ENCODE results near the gene TRMT11.

Gene TRMT11

GRCh38 chr6:125951323-125951722 is 35.0 kb upstream of the TRMT11 start:
- DNase-seq (ENCODE audit: low read depth), result no peak
- TF ChIP-seq, protein P1, sequence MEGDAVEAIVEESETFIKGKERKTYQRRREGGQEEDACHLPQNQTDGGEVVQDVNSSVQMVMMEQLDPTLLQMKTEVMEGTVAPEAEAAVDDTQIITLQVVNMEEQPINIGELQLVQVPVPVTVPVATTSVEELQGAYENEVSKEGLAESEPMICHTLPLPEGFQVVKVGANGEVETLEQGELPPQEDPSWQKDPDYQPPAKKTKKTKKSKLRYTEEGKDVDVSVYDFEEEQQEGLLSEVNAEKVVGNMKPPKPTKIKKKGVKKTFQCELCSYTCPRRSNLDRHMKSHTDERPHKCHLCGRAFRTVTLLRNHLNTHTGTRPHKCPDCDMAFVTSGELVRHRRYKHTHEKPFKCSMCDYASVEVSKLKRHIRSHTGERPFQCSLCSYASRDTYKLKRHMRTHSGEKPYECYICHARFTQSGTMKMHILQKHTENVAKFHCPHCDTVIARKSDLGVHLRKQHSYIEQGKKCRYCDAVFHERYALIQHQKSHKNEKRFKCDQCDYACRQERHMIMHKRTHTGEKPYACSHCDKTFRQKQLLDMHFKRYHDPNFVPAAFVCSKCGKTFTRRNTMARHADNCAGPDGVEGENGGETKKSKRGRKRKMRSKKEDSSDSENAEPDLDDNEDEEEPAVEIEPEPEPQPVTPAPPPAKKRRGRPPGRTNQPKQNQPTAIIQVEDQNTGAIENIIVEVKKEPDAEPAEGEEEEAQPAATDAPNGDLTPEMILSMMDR (IDR thresholded peaks at IDR 0.05; ENCODE audit: low read length, missing control alignments), result no peak

DNA sequence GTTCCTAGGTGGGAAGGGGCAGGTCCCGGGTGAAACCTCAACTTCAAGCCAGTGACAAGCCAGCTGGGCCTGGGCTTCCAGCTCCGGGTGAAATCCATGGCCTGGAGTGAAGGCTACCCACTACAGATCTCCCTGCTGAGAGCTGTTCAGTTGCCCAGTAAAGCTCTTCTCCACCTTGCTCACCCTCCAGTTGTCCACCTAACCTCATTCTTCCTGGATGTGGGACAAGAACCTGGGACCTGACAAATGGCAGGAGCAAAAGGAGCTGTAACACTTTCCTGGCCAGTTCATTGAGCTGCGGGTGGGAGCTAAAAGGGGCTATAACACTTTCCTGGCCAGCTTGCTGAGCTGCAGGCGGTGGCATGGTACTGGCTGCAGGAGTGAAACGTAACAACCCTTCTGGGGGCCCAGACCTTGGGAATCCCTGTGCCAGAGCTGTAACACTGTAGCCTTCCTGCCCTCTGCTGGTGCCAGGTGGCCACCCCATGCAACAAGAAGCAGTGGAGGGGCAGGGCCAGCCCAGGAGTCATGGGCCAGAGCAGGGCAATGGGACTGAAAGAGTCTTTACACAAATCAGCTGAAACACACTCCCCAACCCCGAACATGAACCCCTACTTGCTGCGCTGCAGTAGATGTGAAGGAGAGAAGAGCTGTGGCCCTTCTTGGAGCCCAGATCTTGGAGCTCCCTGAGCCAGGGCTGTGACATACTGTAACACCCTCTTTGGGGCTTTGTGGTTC is 33.4 kb upstream of the TRMT11 start:
- TF ChIP-seq, protein P1 (IDR thresholded peaks at IDR 0.05; ENCODE audit: low read length, missing control alignments), result peak; percentile 37
- H3K4me3 ChIP-seq (replicated peaks; ENCODE audit: low read depth, low read length), result no peak overlapping the region
- DNase-seq (ENCODE audit: low read depth), result peak; percentile 48

More at GRCh38 chr6:125951323-125951722, 35.0 kb upstream of the TRMT11 start:
- H3K4me3 ChIP-seq (replicated peaks; ENCODE audit: low read depth, low read length), result no peak overlapping the region

GRCh38 chr6:125953502-125953875 is 32.9 kb upstream of the TRMT11 start:
- no peak overlapping the region for H3K4me3 ChIP-seq (replicated peaks; ENCODE audit: low read depth, low read length)
- TF ChIP-seq, protein P1 (IDR thresholded peaks at IDR 0.05; ENCODE audit: low read length, missing control alignments), result no peak
- DNase-seq (ENCODE audit: low read depth), result no peak

DNA sequence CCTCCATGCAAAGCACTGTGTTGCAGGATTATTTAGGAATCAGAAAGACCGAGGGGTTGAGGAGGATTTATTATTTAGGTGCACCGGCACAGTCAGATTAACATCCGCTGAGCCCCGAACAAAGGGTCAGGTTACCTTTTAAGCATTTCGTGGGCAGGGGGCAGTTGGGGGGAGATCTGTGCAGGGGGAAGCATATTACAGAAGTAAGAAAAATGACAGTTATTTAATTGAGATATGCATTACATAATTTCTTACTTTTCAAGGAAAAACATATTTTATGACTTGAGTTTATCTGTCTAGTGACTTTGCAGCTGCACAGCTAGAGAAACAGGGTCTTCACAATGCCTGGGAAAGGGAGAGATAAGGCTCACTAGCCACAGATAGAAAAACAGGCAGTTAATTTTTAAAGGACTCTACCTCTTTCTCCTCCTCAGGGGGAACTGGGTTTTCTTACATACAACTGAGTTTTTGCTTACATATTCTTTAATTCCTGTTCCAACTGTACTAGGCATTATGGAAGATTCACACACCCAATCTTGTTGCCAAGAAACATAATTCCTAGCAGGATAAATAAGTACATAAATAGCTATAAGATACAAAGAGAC is 31.5 kb upstream of the TRMT11 start:
- no peak for DNase-seq (ENCODE audit: low read depth)
- TF ChIP-seq, protein P1 (IDR thresholded peaks at IDR 0.05; ENCODE audit: low read length, missing control alignments), result no peak
- no peak overlapping the region for H3K4me3 ChIP-seq (replicated peaks; ENCODE audit: low read depth, low read length)

DNA sequence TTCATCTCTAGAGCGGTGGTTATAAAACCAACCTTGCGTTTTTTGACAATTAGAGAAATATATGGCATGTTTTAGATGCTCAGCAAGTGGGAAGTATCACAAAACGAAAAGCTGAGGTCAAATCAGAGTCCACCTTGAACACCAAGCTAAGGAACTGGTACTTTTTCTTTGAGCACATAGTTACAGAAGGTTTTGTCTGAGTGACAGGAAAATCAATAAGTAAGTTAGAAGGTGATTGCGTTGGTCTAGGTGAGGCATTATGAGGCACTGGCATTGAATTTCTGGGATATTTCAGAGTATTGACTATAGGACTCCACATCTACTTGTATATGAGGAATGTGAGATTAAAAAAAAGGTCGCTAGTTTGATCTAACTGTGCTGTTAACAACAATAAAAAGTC is 30.4 kb upstream of the TRMT11 start:
- no peak for DNase-seq (ENCODE audit: low read depth)
- peak overlapping the region; percentile 74 for H3K4me3 ChIP-seq (replicated peaks; ENCODE audit: low read depth, low read length)
- TF ChIP-seq, protein P1 (IDR thresholded peaks at IDR 0.05; ENCODE audit: low read length, missing control alignments), result no peak

GRCh38 chr6:125956506-125957390 is 29.6 kb upstream of the TRMT11 start, which contains the start of gene HINT3:
Gene HINT3 (plus strand): TSS chr6:125956770. CDS start chr6:125956978, 208 bp downstream.
- TF ChIP-seq, protein P1 (IDR thresholded peaks at IDR 0.05; ENCODE audit: low read length, missing control alignments), result peak; percentile 86
- H3K4me3 ChIP-seq (replicated peaks; ENCODE audit: low read depth, low read length), result peak within 1 kb of the TSS; percentile 74
- peak; percentile 98 for DNase-seq (ENCODE audit: low read depth)

Data from fibroblast of pulmonary artery (primary cell).